ENCODE data around the gene KRTAP3-3. TPM values are rescaled to one million over a fixed set of nuclear protein-coding genes. Genes with fewer than 3 reads are reported as not detected.

Gene KRTAP3-3
- total RNA-seq, 2 experiments from 2014 or later: not detected

- Mint-ChIP-seq H3K9me3 (no peaks in the 10 kb centered on the region), H3K36me3 (ENCODE audit: low read depth) (no peaks in the 10 kb centered on the region), H3K27me3 (peaks cover 37% of the 10 kb centered on the region), H3K4me3 (no peak overlapping the region), H3K4me1 (ENCODE audit: low read depth) (no peaks in the 10 kb centered on the region), H3K27ac (no peak overlapping the region)
- ChIA-PET CTCF (no interaction called here), POLR2A (no interaction called here)
- DNase-seq: no peak
- intact Hi-C loops (cut with micrococcal nuclease): no loop called here
- no peak for ATAC-seq
- TF ChIP-seq, protein P1, sequence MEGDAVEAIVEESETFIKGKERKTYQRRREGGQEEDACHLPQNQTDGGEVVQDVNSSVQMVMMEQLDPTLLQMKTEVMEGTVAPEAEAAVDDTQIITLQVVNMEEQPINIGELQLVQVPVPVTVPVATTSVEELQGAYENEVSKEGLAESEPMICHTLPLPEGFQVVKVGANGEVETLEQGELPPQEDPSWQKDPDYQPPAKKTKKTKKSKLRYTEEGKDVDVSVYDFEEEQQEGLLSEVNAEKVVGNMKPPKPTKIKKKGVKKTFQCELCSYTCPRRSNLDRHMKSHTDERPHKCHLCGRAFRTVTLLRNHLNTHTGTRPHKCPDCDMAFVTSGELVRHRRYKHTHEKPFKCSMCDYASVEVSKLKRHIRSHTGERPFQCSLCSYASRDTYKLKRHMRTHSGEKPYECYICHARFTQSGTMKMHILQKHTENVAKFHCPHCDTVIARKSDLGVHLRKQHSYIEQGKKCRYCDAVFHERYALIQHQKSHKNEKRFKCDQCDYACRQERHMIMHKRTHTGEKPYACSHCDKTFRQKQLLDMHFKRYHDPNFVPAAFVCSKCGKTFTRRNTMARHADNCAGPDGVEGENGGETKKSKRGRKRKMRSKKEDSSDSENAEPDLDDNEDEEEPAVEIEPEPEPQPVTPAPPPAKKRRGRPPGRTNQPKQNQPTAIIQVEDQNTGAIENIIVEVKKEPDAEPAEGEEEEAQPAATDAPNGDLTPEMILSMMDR (IDR thresholded peaks at IDR 0.05): no peak
These were observed 43.8 kb downstream of the KRTAP3-3 start for GRCh38 chr17:40950176-40950575.

DNA sequence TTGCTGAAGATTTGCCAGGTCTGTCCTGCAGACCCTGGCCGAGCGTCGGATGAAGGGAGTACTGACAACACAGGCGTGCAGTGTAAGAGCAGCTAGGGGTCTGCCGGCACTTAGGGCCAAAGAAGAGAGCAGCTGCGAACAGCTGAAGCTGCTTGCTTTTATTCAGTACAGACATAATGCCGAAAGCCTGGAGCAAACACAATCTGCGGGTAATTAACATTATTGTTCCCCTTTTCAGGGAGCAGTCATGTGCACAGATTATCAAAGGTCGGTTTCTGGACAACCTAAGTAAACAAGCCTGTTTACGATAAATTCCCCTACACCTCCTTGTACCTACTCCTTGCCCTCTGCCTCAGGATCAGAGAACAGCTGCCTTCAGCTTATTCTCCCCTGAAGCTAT lies 44.5 kb downstream of the KRTAP3-3 start:
- TF ChIP-seq, protein P1 (IDR thresholded peaks at IDR 0.05): no peak
- no peaks in the 10 kb centered on the region for H3K4me1 Mint-ChIP-seq (ENCODE audit: low read depth)
- no peak for DNase-seq
- peaks cover 41% of the 10 kb centered on the region for H3K27me3 Mint-ChIP-seq
- no peaks in the 10 kb centered on the region for H3K36me3 Mint-ChIP-seq (ENCODE audit: low read depth)
- no peak overlapping the region for H3K27ac Mint-ChIP-seq
- H3K9me3 Mint-ChIP-seq: no peaks in the 10 kb centered on the region
- intact Hi-C loops (cut with micrococcal nuclease): no loop called here
- CTCF ChIA-PET: no interaction called here
- no peak for ATAC-seq
- POLR2A ChIA-PET: no interaction called here
- no peak overlapping the region for H3K4me3 Mint-ChIP-seq

DNA sequence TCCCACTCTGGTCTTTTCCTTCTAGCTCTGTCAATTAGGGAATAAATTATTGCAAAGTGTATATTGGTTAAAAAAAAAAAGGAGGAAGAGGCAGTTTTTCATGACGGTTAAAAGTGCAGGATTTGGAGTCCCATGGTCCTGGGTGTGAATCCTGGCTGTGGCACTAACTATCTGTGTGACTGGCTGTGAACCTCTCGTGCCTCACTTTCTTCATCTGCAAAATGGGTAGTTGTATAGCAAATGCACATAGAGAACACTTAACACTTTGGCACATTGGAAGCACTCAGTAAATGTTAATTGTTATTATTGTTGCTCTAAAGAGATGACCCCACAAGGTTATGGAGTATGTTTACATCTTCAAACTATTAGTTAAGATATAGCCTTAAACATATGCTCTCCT lies 46.0 kb downstream of the KRTAP3-3 start:
- H3K4me1 Mint-ChIP-seq (ENCODE audit: low read depth): no peaks in the 10 kb centered on the region
- TF ChIP-seq, protein P1 (IDR thresholded peaks at IDR 0.05): no peak
- ATAC-seq: no peak
- ChIA-PET POLR2A (no interaction called here), CTCF (interaction anchor here (1.3 kb wide), 1 partner anchor 15 kb away, joined by 3 read pairs; no protein-coding TSS in a partner anchor)
- no peak for DNase-seq
- intact Hi-C loops (cut with micrococcal nuclease): no loop called here
- H3K9me3 Mint-ChIP-seq: no peaks in the 10 kb centered on the region
- no peak overlapping the region for H3K4me3 Mint-ChIP-seq
- H3K36me3 Mint-ChIP-seq (ENCODE audit: low read depth): no peaks in the 10 kb centered on the region
- no peak overlapping the region for H3K27ac Mint-ChIP-seq
- peaks cover 49% of the 10 kb centered on the region for H3K27me3 Mint-ChIP-seq

GRCh38 chr17:40945414-40945813 lies 48.5 kb downstream of the KRTAP3-3 start:
- Mint-ChIP-seq H3K36me3 (ENCODE audit: low read depth) (no peaks in the 10 kb centered on the region), H3K27ac (no peak overlapping the region), H3K27me3 (peaks cover 46% of the 10 kb centered on the region), H3K4me3 (no peak overlapping the region), H3K4me1 (ENCODE audit: low read depth) (no peaks in the 10 kb centered on the region), H3K9me3 (no peaks in the 10 kb centered on the region)
- ChIA-PET POLR2A (no interaction called here), CTCF (interaction anchor here (1.1 kb wide), 1 partner anchor 19 kb away, joined by 4 read pairs; no protein-coding TSS in a partner anchor)
- ATAC-seq (no peak), DNase-seq (no peak)
- TF ChIP-seq, protein P1 (IDR thresholded peaks at IDR 0.05): no peak
- intact Hi-C loops (cut with micrococcal nuclease): no loop called here

- CTCF ChIA-PET: interaction anchor here (1.1 kb wide), 1 partner anchor 19 kb away, joined by 4 read pairs; no protein-coding TSS in a partner anchor
- POLR2A ChIA-PET: no interaction called here
- intact Hi-C loops (cut with micrococcal nuclease): no loop called here
- Mint-ChIP-seq H3K27me3 (peaks cover 41% of the 10 kb centered on the region), H3K9me3 (no peaks in the 10 kb centered on the region), H3K4me3 (no peak overlapping the region), H3K27ac (no peak overlapping the region), H3K4me1 (ENCODE audit: low read depth) (no peaks in the 10 kb centered on the region), H3K36me3 (ENCODE audit: low read depth) (no peaks in the 10 kb centered on the region)
- ATAC-seq (no peak), DNase-seq (no peak)
- TF ChIP-seq, protein P1 (IDR thresholded peaks at IDR 0.05): no peak
These were observed 49.4 kb downstream of the KRTAP3-3 start for GRCh38 chr17:40944531-40944930.

Other genes with a start within 250 kb of the KRTAP3-3 start
- gene KRT25, start 238.8 kb downstream of the KRTAP3-3 start, total RNA-seq: not detected
- gene KRT26, start 222.0 kb downstream of the KRTAP3-3 start, total RNA-seq: not detected
- not detected for gene KRT27, start 211.6 kb downstream of the KRTAP3-3 start, total RNA-seq
- gene KRT28, start 194.2 kb downstream of the KRTAP3-3 start, total RNA-seq: not detected
- 10 to 100 TPM; 26.9 to 31.3 TPM for gene KRT10, start 171.6 kb downstream of the KRTAP3-3 start, total RNA-seq
- gene KRT12, start 126.9 kb downstream of the KRTAP3-3 start, total RNA-seq: not detected
- not detected for gene KRT20, start 108.9 kb downstream of the KRTAP3-3 start, total RNA-seq
- not detected for gene KRT23, start 56.5 kb downstream of the KRTAP3-3 start, total RNA-seq
- gene KRT39, start 27.2 kb downstream of the KRTAP3-3 start, total RNA-seq: not detected
- not detected for gene KRT40, start 9.8 kb downstream of the KRTAP3-3 start, total RNA-seq
- not detected for gene KRTAP3-2, start 5.7 kb upstream of the KRTAP3-3 start, total RNA-seq
- gene KRTAP3-1, start 15.0 kb upstream of the KRTAP3-3 start, total RNA-seq: not detected
- gene KRTAP1-5, start 33.0 kb upstream of the KRTAP3-3 start, total RNA-seq: not detected
- not detected for gene KRTAP1-4, start 36.0 kb upstream of the KRTAP3-3 start, total RNA-seq
- not detected for gene KRTAP1-3, start 40.7 kb upstream of the KRTAP3-3 start, total RNA-seq
- gene KRTAP1-1, start 47.3 kb upstream of the KRTAP3-3 start, total RNA-seq: not detected
- not detected for gene KRTAP2-1, start 53.2 kb upstream of the KRTAP3-3 start, total RNA-seq
- not detected for gene KRTAP2-2, start 61.1 kb upstream of the KRTAP3-3 start, total RNA-seq
- not detected for gene KRTAP2-3, start 66.0 kb upstream of the KRTAP3-3 start, total RNA-seq
- gene KRTAP2-4, start 71.7 kb upstream of the KRTAP3-3 start, total RNA-seq: not detected
- not detected for gene KRTAP4-7, start 90.0 kb upstream of the KRTAP3-3 start, total RNA-seq
- not detected for gene KRTAP4-8, start 104.0 kb upstream of the KRTAP3-3 start, total RNA-seq
- not detected for gene KRTAP4-16, start 108.0 kb upstream of the KRTAP3-3 start, total RNA-seq
- not detected for gene KRTAP4-9, start 111.2 kb upstream of the KRTAP3-3 start, total RNA-seq
- gene KRTAP4-11, start 124.2 kb upstream of the KRTAP3-3 start, total RNA-seq: not detected
- not detected for gene KRTAP4-12, start 130.0 kb upstream of the KRTAP3-3 start, total RNA-seq
- not detected for gene KRTAP4-6, start 146.4 kb upstream of the KRTAP3-3 start, total RNA-seq
- not detected for gene KRTAP4-5, start 155.7 kb upstream of the KRTAP3-3 start, total RNA-seq
- not detected for gene KRTAP4-4, start 166.6 kb upstream of the KRTAP3-3 start, total RNA-seq
- gene KRTAP4-3, start 174.1 kb upstream of the KRTAP3-3 start, total RNA-seq: not detected
- gene KRTAP4-2, start 184.1 kb upstream of the KRTAP3-3 start, total RNA-seq: not detected
- gene KRTAP4-1, start 190.7 kb upstream of the KRTAP3-3 start, total RNA-seq: not detected
- gene KRTAP9-1, start 195.7 kb upstream of the KRTAP3-3 start, total RNA-seq: not detected
- not detected for gene KRTAP9-2, start 232.5 kb upstream of the KRTAP3-3 start, total RNA-seq
- not detected for gene KRTAP9-3, start 238.3 kb upstream of the KRTAP3-3 start, total RNA-seq
- not detected for gene KRTAP9-8, start 243.8 kb upstream of the KRTAP3-3 start, total RNA-seq